Measurements from ENCODE around the gene SLC9A8.

SLC9A8 gene, protein sequence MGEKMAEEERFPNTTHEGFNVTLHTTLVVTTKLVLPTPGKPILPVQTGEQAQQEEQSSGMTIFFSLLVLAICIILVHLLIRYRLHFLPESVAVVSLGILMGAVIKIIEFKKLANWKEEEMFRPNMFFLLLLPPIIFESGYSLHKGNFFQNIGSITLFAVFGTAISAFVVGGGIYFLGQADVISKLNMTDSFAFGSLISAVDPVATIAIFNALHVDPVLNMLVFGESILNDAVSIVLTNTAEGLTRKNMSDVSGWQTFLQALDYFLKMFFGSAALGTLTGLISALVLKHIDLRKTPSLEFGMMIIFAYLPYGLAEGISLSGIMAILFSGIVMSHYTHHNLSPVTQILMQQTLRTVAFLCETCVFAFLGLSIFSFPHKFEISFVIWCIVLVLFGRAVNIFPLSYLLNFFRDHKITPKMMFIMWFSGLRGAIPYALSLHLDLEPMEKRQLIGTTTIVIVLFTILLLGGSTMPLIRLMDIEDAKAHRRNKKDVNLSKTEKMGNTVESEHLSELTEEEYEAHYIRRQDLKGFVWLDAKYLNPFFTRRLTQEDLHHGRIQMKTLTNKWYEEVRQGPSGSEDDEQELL

DNA sequence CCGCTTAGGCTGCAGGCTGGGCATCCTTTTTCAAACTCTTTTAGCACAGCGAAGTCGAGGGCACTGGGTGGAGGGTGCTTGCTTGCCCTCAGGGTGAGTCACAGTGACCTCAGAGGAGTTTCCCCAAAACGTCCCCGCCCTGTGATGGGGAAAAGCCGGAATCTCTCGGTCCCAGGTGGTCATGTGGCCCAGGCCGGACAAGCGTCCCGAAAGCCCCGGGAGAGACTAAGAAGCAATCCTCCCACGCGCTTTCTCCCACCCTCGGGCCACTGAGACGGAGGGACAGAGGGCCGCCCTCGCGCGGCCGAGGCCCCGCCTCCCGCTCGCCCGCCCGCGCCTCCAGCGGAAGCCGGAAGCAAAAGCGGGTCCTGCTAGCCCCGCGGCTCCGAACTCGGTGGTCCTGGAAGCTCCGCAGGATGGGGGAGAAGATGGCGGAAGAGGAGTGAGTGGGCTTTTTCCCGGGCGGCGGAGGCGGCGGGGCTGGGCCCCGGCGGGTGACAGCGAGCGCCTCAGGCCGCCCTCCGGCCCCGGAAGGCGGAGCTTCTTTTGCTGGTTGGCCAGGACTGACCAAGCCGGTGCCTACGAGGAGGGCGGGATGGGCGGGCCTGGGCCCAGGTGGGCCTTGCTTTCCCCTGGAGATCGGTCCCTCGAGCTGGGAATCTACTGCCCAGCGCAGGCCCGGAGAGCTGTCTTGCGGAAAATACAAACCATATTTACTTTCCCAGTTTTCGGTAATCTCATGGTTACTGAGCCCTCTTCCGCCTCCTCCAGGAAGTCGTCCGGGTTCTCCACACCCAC, at the start of gene SLC9A8:
SLC9A8 (plus strand) TSS at position 322 of the 798 bp plus-strand sequence; CDS start at position 417, 95 bp downstream.
- TF ChIP-seq, protein P1, sequence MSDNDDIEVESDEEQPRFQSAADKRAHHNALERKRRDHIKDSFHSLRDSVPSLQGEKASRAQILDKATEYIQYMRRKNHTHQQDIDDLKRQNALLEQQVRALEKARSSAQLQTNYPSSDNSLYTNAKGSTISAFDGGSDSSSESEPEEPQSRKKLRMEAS (IDR thresholded peaks at IDR 0.05): no peak; the same call in none of the 2 replicates
- TF ChIP-seq TCF12 (IDR thresholded peaks at IDR 0.05; ENCODE audit: low read depth) (peak; percentile 21; the same call in 1 of the 2 replicates), TAF1 (IDR thresholded peaks at IDR 0.05; ENCODE audit: low read depth) (peak; percentile 74), CEBPB (IDR thresholded peaks at IDR 0.05) (no peak), YY1 (IDR thresholded peaks at IDR 0.05; ENCODE audit: low read depth) (peak; percentile 59), EGR1 (IDR thresholded peaks at IDR 0.05) (peak; percentile 83), CREB1 (IDR thresholded peaks at IDR 0.05; ENCODE audit: low read depth) (no peak), TEAD4 (IDR thresholded peaks at IDR 0.05) (no peak; the same call in 1 of the 2 replicates)
- TF ChIP-seq, protein P2, sequence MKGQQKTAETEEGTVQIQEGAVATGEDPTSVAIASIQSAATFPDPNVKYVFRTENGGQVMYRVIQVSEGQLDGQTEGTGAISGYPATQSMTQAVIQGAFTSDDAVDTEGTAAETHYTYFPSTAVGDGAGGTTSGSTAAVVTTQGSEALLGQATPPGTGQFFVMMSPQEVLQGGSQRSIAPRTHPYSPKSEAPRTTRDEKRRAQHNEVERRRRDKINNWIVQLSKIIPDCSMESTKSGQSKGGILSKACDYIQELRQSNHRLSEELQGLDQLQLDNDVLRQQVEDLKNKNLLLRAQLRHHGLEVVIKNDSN (IDR thresholded peaks at IDR 0.05): peak; percentile 62

DNA sequence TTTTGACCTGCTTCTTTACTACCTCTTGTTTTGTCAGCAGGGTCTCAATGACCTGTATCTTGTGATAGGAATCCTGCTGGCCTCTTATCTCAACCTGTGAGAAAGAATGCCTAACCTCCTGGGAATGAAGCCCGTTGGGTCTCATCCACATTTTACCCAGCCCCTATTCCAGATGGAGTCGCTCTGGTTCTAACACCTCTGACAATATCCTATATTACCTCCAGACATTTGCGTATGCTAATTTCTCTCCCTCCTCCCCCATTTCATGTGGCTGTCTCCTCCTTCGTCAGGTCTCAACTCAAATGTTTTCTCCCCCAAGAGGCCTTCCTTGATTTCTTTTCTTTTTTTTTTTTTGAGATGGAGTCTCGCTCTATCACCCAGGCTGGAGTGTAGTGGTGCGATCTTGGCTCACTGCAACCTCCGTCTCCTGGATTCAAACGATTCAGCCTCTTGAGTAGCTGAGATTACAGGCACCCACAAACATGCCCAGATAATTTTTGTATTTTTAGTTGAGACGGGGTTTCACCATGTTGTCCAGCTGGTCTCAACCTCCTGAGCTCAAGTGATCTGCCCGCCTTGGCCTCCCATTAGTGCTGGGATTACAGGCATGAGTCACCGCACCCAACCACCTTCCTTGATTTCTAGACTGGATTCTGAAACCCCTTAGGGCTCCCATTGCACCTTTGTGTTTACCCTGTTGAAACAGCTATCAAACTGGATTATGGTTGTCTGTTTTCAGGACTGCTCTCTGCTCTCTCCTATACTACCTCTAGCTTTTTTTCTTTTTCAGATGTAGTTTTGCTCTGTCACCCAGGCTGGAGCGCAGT, 49.5 kb upstream of the SLC9A8 start:
- TF ChIP-seq CREB1 (IDR thresholded peaks at IDR 0.05; ENCODE audit: low read depth): no peak
- no peak for TF ChIP-seq TAF1 (IDR thresholded peaks at IDR 0.05; ENCODE audit: low read depth)
- no peak for TF ChIP-seq FOXM1 (IDR thresholded peaks at IDR 0.05; ENCODE audit: borderline replicate concordance, low read depth)
- TF ChIP-seq TCF12 (IDR thresholded peaks at IDR 0.05; ENCODE audit: low read depth): no peak
- TF ChIP-seq ZBTB7A (IDR thresholded peaks at IDR 0.05; ENCODE audit: low read depth): no peak
- TF ChIP-seq NFIC (IDR thresholded peaks at IDR 0.05): no peak
- TF ChIP-seq, protein P3, sequence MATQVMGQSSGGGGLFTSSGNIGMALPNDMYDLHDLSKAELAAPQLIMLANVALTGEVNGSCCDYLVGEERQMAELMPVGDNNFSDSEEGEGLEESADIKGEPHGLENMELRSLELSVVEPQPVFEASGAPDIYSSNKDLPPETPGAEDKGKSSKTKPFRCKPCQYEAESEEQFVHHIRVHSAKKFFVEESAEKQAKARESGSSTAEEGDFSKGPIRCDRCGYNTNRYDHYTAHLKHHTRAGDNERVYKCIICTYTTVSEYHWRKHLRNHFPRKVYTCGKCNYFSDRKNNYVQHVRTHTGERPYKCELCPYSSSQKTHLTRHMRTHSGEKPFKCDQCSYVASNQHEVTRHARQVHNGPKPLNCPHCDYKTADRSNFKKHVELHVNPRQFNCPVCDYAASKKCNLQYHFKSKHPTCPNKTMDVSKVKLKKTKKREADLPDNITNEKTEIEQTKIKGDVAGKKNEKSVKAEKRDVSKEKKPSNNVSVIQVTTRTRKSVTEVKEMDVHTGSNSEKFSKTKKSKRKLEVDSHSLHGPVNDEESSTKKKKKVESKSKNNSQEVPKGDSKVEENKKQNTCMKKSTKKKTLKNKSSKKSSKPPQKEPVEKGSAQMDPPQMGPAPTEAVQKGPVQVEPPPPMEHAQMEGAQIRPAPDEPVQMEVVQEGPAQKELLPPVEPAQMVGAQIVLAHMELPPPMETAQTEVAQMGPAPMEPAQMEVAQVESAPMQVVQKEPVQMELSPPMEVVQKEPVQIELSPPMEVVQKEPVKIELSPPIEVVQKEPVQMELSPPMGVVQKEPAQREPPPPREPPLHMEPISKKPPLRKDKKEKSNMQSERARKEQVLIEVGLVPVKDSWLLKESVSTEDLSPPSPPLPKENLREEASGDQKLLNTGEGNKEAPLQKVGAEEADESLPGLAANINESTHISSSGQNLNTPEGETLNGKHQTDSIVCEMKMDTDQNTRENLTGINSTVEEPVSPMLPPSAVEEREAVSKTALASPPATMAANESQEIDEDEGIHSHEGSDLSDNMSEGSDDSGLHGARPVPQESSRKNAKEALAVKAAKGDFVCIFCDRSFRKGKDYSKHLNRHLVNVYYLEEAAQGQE (IDR thresholded peaks at IDR 0.05; ENCODE audit: low read depth): no peak
- TF ChIP-seq EGR1 (IDR thresholded peaks at IDR 0.05): no peak
- no peak for TF ChIP-seq TEAD4 (IDR thresholded peaks at IDR 0.05)
- TF ChIP-seq EP300 (IDR thresholded peaks at IDR 0.05; ENCODE audit: borderline replicate concordance): no peak
- TF ChIP-seq, protein P2 (IDR thresholded peaks at IDR 0.05): no peak
- TF ChIP-seq, protein P1 (IDR thresholded peaks at IDR 0.05): no peak

GRCh38 chr20:49765413-49765736, 47.3 kb upstream of the SLC9A8 start:
- TF ChIP-seq CREB1 (IDR thresholded peaks at IDR 0.05; ENCODE audit: low read depth): no peak
- no peak for TF ChIP-seq RAD21 (IDR thresholded peaks at IDR 0.05; ENCODE audit: low read depth)
- TF ChIP-seq CEBPB (IDR thresholded peaks at IDR 0.05): no peak
- no peak for TF ChIP-seq YY1 (IDR thresholded peaks at IDR 0.05; ENCODE audit: low read depth)
- no peak for TF ChIP-seq EP300 (IDR thresholded peaks at IDR 0.05; ENCODE audit: borderline replicate concordance)
- TF ChIP-seq EGR1 (IDR thresholded peaks at IDR 0.05): no peak
- TF ChIP-seq, protein P1 (IDR thresholded peaks at IDR 0.05): no peak
- no peak for TF ChIP-seq TEAD4 (IDR thresholded peaks at IDR 0.05)
- TF ChIP-seq, protein P2 (IDR thresholded peaks at IDR 0.05): no peak
- no peak for TF ChIP-seq FOXM1 (IDR thresholded peaks at IDR 0.05; ENCODE audit: borderline replicate concordance, low read depth)
- TF ChIP-seq TCF12 (IDR thresholded peaks at IDR 0.05; ENCODE audit: low read depth): no peak
- TF ChIP-seq NFIC (IDR thresholded peaks at IDR 0.05): no peak
- no peak for TF ChIP-seq TAF1 (IDR thresholded peaks at IDR 0.05; ENCODE audit: low read depth)
- TF ChIP-seq, protein P3 (IDR thresholded peaks at IDR 0.05; ENCODE audit: low read depth): no peak
- TF ChIP-seq ZBTB7A (IDR thresholded peaks at IDR 0.05; ENCODE audit: low read depth): no peak

Measured in Ishikawa (cell line).